Testis (tissue), 2 donors: ENCODE results near the gene ZNF234.

ENCODE experiments used
- POLR2A ChIP-seq: fragments of 450-650 bp; IDR thresholded peaks from one replicate; pipeline ENCODE4 v1.6.1; 2017; ENCODE audit warnings: antibody characterized with exemption, mild to moderate bottlenecking, moderate library complexity
- TF ChIP-seq, protein P1 (sequence below), 3 experiments: fragments of 450-650 bp in 2 of 3; fragments of 200-600 bp in 1 of 3; sonication (generic) in 1 of 3; IDR thresholded peaks; one replicate each; pipeline ENCODE4 v1.5.1; 2016 to 2019; ENCODE audit warnings: antibody characterized with exemption in 3 of 3, mild to moderate bottlenecking in 2 of 3, moderate library complexity in 1 of 3

DNA sequence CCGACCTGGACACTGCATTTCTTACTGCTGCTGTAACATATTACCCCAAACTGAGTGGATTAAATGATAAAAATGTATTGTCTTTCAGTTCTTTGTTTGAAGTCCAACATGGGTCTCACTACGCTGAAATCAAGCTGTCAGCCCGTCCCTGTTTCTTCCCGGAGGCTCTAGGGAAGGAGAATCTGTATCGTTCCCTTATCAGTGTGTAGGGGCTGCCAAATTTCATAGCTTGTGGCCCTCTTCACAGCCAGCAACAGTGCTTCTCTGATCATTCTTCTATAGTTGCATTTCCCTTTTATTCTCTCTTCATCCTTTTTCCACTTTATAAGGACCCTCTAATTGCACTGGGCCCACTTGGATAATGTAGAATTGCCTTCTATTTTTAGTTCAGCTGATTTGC lies 10.1 kb downstream of the ZNF234 start:
- TF ChIP-seq POLR2A, result no peak
- TF ChIP-seq, protein P1, sequence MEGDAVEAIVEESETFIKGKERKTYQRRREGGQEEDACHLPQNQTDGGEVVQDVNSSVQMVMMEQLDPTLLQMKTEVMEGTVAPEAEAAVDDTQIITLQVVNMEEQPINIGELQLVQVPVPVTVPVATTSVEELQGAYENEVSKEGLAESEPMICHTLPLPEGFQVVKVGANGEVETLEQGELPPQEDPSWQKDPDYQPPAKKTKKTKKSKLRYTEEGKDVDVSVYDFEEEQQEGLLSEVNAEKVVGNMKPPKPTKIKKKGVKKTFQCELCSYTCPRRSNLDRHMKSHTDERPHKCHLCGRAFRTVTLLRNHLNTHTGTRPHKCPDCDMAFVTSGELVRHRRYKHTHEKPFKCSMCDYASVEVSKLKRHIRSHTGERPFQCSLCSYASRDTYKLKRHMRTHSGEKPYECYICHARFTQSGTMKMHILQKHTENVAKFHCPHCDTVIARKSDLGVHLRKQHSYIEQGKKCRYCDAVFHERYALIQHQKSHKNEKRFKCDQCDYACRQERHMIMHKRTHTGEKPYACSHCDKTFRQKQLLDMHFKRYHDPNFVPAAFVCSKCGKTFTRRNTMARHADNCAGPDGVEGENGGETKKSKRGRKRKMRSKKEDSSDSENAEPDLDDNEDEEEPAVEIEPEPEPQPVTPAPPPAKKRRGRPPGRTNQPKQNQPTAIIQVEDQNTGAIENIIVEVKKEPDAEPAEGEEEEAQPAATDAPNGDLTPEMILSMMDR (IDR thresholded peaks at IDR 0.05), result no peak
